Caki2 (cell line): Measurements from ENCODE around the gene KIAA1328. TPM values are rescaled to one million over a fixed set of nuclear protein-coding genes. Genes with fewer than 3 reads are reported as not detected.
"Not testable (repeated sequence)": the region's sequence is repeated elsewhere in the genome, so short reads cannot be mapped to it uniquely, and the experiment has no call there.

ENCODE experiments used
- DNase-seq: peaks from one replicate; pipeline ENCODE4 v3.0.0-alpha.2; 2015; ENCODE audit warnings: low read depth
- in situ Hi-C: cut with HindIII; loops from 2 replicates; pipeline ENCODE4 v1.10.0; 2016; ENCODE audit warnings: low sequenced_read_pairs, low pct_unique_long_range_greater_than_20kb, mixed read lengths
- total RNA-seq: library from RNA; depleted of rRNA; stranded (reverse); fragments of >200 nt; shearing (Covaris generic); gene quantifications from 2 replicates; pipeline ENCODE4 v1.2.3, GENCODE V29; 2014; ENCODE audit warnings: low replicate concordance

The KIAA1328 gene
- total RNA-seq, 1 experiment from 2014 or later: 4.1 TPM

DNA sequence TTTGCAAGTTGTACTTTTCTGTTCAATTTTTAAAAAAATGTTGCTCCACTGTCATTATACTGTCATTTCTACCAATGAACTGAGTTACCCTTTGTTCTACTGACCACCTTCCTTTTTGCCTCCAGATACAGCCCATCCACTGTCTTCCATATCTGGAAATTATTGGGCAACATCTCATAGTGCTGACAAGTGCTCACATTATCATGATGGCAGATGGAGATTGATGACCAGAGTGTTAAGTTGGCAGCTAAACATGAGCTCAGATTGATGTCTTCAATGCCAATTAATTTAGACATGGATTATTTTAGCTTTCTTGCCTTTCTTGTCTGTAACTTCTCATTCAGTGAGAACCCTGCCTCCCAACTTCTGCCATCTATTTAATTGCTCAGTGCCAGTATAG is 76.6 kb downstream of the KIAA1328 start:
- no peak for DNase-seq
- in situ Hi-C loops: no loop called here

DNA sequence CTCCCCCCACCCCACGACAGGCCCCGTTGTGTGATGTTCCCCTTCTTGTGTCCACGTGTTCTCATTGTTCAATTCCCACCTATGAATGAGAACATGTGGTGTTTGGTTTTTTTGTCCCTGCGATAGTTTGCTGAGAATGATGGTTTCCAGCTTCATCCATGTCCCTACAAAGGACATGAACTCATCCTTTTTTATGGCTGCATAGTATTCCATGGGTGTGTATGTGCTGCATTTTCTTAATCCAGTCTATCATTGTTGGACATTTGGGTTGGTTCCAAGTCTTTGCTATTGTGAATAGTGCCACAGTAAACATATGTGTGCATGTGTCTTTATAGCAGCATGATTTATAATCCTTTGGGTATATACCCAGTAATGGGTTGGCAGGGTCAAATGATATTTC is 80.4 kb downstream of the KIAA1328 start:
- DNase-seq, in situ Hi-C loops: not testable (repeated sequence)

DNA sequence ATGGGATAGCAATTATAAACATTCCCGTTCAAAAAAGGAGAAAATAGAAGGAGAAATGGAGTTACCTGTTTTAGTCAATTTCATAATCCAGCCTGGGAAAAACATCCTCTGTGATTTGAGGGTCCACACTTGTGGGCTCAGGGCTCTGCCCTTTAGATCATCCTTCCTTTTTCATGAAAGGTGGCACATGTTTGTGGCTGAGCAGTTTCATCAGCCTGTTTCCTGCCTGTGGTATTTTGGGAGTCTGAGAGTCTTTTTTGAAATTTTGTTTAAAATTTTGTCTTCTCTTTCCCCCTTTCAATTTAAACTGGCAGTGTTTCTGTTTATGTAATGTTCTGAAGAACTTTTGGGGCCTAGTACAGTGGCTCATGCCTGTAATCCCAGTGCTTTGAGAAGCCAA is 84.0 kb downstream of the KIAA1328 start:
- in situ Hi-C loops: no loop called here
- no peak for DNase-seq

DNA sequence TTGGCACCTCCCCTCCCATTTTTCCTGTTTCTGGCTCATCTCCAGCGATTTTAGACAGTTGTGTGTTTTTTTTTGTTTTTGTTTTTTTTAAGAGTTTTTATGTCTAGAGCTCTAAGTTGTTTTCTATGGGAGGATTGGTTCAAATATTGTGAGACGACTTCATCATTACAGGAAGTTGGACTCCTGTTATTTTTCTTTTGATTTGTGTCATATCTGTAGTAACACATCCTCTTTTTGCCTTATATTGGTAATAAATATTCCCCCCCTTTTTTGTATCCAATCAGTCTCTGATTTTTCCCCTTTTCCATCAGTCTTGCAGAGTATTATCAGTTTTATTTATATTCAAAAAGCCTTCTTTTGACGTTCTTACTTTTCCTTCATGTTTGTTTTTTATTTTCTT is 89.0 kb downstream of the KIAA1328 start:
- in situ Hi-C loops: no loop called here

DNA sequence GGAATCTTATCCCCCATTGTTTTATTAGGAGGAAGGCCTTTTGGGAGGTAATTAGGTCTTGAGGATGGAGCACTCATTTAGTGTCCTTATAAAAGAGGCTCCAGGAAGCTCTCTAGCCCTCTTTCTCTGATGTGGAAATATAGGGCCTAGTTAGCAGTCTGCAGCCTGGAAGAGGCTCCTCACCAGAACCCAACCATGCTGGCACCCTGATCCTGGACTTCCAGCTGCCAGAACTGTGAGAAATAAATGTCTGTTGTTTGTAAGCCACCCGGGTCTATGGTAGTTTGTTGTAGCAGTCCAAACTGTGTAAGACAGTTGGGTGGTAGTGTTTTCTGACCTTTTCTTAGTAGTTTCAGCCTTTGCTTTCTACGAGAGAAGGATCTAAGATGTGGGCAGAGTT is 100.7 kb downstream of the KIAA1328 start:
- DNase-seq: no peak
- in situ Hi-C loops: no loop called here

More for the DNA sequence above, 89.0 kb downstream of the KIAA1328 start:
- no peak for DNase-seq

DNA sequence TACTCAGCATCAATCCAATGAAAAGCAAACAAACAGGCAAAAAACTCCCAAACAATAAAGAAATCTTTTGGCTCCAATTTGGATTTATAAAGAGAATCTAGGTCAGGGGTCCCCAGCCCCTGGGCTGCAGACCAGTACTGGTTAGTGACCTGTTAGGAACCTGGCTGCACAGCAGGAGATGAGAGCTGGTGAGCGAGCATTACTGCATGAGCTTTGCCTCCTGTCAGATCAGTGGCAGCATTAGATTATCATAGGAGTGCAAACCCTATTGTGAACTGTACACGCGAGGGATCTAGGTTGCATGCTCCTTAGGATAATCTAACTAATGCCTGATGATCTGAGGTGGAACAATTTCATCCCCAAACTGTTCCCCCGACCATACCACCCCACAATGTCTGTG is 102.2 kb downstream of the KIAA1328 start:
- in situ Hi-C loops: no loop called here
- DNase-seq: no peak

DNA sequence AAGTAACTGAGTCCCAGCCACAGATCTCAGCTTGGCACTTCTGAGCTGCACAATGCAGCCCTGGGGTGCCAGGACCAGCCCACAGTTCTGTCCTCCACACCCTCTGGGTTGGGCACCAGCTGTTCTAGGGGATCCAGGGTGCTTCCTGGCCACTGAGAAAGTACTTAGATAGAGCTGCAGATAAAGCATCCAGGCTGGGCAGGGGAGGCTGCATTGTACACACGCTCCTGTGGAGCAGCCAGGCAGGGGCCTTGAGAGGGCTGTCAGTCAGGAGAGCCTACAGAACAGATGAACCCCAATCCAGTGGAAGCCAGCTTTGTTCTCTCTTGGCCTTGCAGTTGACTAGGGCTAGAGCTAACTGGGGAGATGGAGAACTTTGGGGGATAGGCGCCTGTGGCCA is 104.6 kb downstream of the KIAA1328 start:
- DNase-seq: no peak
- in situ Hi-C loops: no loop called here

DNA sequence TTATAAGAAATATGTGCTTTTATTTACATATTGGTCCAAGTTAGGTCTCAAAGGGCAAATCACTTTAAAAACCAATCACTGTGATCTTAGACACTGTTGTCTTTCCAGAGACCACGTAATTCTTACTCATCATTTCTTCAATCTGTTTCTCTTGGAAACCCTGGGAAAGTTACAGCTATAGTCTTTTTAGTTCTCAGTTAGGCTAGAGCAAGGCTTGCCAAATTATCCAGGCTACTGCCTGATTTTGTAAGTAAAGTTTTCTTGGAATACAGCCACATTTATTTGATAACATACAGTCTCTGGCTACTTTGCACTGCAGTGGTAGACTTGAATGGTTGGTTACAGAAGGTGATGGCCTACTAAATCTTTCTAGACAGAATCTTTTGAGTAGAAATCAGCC is 106.0 kb downstream of the KIAA1328 start:
- in situ Hi-C loops: no loop called here
- DNase-seq: no peak

DNA sequence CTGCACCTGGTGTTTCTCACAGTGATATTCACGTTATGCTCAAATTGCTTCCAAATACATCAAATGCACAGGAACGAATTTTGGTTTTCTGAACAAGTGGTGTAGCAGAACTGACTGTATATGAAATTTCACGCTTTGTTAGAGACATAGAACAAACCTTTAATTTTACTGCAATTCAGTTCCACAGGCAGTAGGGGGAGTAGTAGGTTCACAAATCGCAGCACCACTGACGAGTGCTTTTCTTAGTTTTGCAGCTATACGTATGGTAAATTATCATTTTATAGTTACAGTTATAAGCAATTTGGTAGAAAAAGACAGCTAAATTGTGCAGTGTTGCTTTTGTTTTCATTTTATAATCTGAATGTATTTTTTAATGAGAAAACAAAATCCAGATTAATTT is 113.3 kb downstream of the KIAA1328 start:
- no peak for DNase-seq
- in situ Hi-C loops: no loop called here

DNA sequence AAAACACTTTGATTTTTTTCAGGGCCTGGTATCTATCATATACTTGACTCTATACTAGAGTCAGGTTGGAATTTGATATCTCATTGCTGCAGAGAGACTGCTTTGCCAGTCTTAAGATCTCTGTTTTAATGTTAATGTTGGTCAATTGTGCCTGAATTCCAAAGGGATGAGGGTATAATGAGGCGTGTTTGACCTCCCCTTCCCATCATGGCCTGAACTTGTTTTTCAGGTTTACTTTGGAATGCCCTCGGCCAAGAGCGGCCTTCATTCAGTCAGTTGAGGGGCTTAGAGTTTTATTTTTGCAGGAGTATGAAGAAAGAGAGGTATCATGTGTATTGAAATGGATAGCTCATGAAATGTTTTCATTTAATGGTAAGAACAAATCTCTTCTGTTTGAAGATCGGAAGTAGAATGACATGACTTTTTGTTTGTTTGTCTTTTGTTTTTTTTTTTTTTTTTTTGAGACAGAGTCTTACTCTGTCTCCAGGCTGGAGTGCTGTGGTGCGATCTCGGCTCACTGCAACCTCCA is 119.0 kb downstream of the KIAA1328 start:
- in situ Hi-C loops: no loop called here
- no peak for DNase-seq

DNA sequence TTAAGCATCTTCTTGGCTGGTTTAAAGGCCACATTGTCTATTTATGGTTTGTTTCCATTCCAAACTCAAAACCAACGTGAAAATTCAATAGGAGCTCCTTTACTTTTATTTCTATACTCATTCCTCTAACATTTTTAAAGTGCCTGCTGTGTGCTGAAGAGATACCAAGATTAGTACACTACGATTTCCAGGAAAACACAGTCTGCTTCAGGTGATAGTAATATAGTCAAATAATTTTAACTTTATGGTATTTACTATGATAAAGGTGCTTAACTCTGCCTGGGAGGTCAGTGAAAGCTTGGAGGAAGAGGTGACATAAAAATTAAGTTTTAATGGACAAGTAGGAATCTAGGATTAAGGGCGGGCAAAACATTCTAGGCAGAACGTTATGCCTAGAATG is 121.4 kb downstream of the KIAA1328 start:
- in situ Hi-C loops: no loop called here
- no peak for DNase-seq

DNA sequence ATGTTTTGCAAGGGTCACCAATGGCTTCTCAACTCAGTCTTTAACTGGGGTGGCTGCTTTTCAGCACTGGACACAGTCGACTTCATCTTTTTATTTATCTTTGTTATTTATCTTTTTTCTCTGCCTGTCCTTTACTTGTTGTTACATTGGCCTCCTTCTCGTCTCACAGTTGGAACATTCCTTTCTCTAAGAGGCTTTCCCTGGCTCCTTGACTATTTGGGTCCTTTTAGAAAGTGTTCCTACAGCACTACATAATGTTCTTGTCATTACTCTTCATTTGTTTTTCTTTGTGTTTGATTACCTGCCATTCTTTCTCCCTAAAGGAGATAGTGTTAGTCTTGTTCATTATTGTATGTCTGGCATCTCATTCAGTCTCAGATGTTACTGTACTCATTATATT is 122.0 kb downstream of the KIAA1328 start:
- in situ Hi-C loops: no loop called here
- no peak for DNase-seq

DNA sequence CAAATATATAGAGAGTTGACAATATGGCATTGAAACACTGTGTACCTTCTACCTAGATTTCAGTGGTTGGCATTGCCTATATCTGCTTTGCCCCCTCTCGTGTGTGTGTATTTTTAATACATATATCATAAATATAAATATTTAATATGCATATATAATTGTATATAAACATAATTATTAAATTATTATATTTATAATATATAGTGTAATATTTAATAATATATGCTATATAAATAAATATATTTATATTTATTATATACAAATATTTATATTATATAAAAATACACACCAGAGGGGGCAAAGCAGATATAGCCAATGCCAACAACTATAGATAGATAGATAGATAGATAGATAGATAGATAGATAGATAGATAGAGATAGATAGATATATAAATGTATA is 124.1 kb downstream of the KIAA1328 start:
- no peak for DNase-seq
- in situ Hi-C loops: no loop called here

DNA sequence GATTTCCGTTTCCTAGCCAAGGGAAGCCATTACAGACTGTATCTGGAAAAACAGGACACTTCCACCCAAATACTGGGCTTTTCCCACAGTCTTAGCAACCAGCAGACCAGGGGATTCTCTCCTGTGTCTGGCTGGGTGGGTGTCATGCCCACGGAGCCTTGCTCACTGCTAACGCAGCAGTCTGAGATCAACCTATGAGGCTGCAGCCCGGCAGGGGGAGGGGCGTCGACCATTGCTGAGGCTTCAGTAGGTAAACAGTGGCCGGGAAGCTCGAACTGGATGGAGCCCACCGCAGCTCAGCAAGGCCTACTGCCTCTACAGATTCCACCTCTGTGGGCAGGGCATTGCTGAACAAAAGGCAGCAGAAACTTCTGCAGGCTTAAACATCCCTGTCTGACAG is 131.1 kb downstream of the KIAA1328 start:
- in situ Hi-C loops: no loop called here
- no peak for DNase-seq

DNA sequence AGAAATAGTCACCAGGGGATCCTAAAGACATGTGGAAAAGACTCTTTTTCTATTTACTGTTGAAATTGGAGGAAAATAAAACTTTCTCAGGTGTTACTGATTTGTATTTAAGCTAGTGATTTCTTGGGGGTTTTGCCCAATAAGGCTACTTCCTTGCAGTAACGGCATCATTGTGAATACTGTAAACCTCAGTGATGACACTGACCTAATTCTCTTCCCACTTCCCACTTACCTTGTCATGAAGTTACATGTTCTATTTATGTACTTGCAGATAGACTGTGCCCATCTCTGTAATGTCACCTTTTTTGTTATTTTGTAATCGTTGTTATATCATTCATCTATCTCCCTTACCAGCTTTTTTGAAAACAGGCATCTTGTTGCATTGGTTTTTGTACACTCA is 134.5 kb downstream of the KIAA1328 start:
- DNase-seq: no peak
- in situ Hi-C loops: no loop called here

DNA sequence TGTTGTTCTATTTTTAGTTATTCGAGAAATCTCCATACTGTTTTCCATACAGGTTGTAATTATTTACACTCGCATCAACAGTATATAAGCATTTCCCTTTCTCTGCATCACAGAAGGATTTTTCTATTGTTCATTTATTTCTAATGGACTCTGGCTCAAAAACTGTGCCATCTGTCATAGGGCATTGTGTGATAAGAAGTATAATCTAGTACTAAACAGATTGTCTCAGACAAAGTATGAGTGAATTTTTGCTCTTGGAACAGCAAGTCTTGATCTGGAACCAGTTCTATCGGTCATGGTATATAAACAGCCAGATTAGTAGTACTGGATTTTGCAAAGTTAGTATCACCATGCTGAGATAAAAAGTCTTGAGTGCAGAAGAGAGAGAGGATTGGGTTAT is 145.8 kb downstream of the KIAA1328 start:
- no peak for DNase-seq
- in situ Hi-C loops: no loop called here

DNA sequence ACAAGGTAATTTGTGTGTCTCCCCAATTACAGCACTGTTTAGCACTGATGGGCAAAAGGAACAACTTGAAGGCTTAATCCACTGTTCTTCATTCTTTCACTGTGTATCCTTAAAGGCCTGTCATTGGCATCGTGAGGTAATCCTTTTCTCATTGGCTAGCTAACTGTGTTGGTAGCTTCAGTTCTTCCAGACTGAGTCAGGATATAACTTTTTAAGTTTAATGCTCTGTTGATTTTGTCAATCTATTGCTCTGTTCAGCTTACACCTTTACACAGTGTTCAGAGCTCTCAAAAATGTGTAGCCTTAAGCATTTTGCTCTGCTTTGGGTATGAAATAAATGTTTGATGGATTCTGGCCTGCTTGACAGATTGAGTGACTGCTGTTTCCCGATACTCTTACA is 148.2 kb downstream of the KIAA1328 start:
- DNase-seq: peak; percentile 3
- in situ Hi-C loops: no loop called here

DNA sequence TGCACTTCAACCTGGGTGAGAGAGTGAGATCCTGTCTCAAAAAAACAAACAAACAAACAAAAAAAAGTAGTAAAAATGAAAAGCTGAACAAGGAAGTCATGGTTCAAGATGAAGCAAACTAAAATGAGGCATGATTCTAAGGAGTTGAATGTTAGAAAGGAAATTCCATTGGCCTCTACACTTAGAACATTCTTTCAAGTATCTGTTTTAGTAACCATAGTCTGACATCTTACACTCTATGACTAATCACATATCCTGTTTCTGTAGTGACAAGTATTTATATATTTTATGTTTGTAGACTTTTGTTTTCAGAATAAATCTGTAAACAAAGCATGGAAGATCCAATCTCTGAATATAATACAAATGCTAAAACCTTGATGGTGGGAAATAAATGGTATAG is 164.1 kb downstream of the KIAA1328 start:
- in situ Hi-C loops: no loop called here
- no peak for DNase-seq

DNA sequence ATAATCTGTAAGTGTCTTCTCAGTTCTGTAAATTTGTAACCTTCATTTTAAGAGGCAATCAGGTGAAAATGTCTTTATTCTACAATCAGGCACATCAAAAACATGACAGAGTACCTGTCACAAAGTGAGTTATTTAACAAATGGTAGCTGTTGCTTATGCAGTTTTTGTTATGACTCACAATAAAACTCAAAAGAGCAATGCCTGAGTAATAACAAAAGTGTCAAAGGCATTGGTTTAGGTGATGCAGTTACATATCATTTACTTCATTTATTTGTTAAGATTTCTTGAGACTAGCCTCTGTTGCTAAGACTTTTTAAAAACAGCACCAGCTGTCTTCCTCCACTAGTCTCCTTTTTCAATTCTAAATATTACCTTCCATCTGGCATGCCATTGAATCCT is 177.8 kb downstream of the KIAA1328 start:
- in situ Hi-C loops: no loop called here
- no peak for DNase-seq

DNA sequence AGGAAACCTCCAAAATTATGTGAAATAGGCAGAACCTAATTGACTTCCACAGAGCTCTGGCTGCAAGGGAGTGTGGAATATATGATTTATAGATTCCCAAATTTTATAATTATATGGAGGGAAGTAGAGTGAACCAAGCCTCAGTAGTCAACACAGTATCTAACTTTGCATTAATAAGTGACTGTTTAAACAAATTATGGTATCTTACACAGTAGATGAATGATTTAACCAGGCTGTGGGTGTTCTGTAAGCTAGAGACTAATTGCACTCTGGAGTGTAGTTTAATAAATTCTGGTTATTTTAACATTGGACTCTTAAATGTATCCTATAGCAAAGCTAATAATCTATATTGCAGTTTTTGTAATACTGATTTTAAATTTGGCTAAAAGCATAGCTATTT is 183.5 kb downstream of the KIAA1328 start:
- in situ Hi-C loops: no loop called here
- DNase-seq: no peak
